Measurements from ENCODE around the gene CDKN2AIP. TPM values are rescaled to one million over a fixed set of nuclear protein-coding genes. Genes with fewer than 3 reads are reported as not detected.
"Not testable (repeated sequence)": the region's sequence is repeated elsewhere in the genome, so short reads cannot be mapped to it uniquely, and the experiment has no call there.

The CDKN2AIP gene
- total and polyA plus RNA-seq, 9 donors: 14.2 to 28.8 (median 19.2) TPM

- no peaks in the 10 kb centered on the region for H3K36me3 ChIP-seq
- TF ChIP-seq POLR2A (IDR thresholded peaks at IDR 0.05) (no peak), EP300 (IDR thresholded peaks at IDR 0.05) (no peak), CTCF (IDR thresholded peaks at IDR 0.05) (no peak)
- no peak for DNase-seq
- no peak overlapping the region for H3K4me3 ChIP-seq
- H3K4me1 ChIP-seq (ENCODE audit: insufficient read depth): no peaks in the 10 kb centered on the region
- WGBS, 3 donors: 78 to 90% (median 78%) methylated on average over 5 of the region's 5 CpGs
- H3K27ac ChIP-seq: no peak overlapping the region
- H3K9me3 ChIP-seq: no peaks in the 10 kb centered on the region
- intact Hi-C loops (cut with DNase I): no loop called here
- H3K27me3 ChIP-seq: no peaks in the 10 kb centered on the region
Measured at GRCh38 chr4:183458005-183458404, 13.6 kb downstream of the CDKN2AIP start.

- H3K4me1 ChIP-seq (ENCODE audit: insufficient read depth); H3K4me3 ChIP-seq; intact Hi-C loops (cut with DNase I); H3K36me3 ChIP-seq; DNase-seq; H3K9me3 ChIP-seq; H3K27ac ChIP-seq; H3K27me3 ChIP-seq: not testable (repeated sequence)
- 73 to 83% (median 80%) methylated on average over 11 of the region's 11 CpGs for WGBS, 3 donors
Measured at GRCh38 chr4:183463903-183464619, 19.6 kb downstream of the CDKN2AIP start.

GRCh38 chr4:183465879-183466278 lies 21.4 kb downstream of the CDKN2AIP start:
- H3K27ac ChIP-seq; H3K4me3 ChIP-seq; intact Hi-C loops (cut with DNase I); H3K9me3 ChIP-seq; H3K36me3 ChIP-seq; H3K4me1 ChIP-seq (ENCODE audit: insufficient read depth); H3K27me3 ChIP-seq; DNase-seq: not testable (repeated sequence)
- WGBS, 3 donors: 33 to 65% (median 46%) methylated on average over 5 of the region's 5 CpGs

GRCh38 chr4:183467246-183467645 lies 22.8 kb downstream of the CDKN2AIP start:
- TF ChIP-seq EP300 (IDR thresholded peaks at IDR 0.05): no peak
- no peaks in the 10 kb centered on the region for H3K4me1 ChIP-seq (ENCODE audit: insufficient read depth)
- intact Hi-C loops (cut with DNase I): no loop called here
- no peak overlapping the region for H3K4me3 ChIP-seq
- H3K27me3 ChIP-seq: no peaks in the 10 kb centered on the region
- H3K36me3 ChIP-seq: no peaks in the 10 kb centered on the region
- no peak for DNase-seq
- H3K27ac ChIP-seq: no peak overlapping the region
- WGBS, 3 donors: 93 to 99% (median 96%) methylated on average over 3 of the region's 3 CpGs
- no peaks in the 10 kb centered on the region for H3K9me3 ChIP-seq

GRCh38 chr4:183468210-183469095 lies 24.0 kb downstream of the CDKN2AIP start:
- WGBS, 3 donors: 69 to 77% (median 74%) methylated on average over 7 of the region's 7 CpGs
- Histone ChIP-seq H3K4me1 (ENCODE audit: insufficient read depth) (no peaks in the 10 kb centered on the region), H3K36me3 (no peaks in the 10 kb centered on the region), H3K27me3 (no peaks in the 10 kb centered on the region), H3K4me3 (no peak overlapping the region), H3K27ac (no peak overlapping the region), H3K9me3 (no peaks in the 10 kb centered on the region)
- intact Hi-C loops (cut with DNase I): no loop called here
- no peak for DNase-seq
- TF ChIP-seq CTCF (IDR thresholded peaks at IDR 0.05) (no peak), POLR2A (IDR thresholded peaks at IDR 0.05) (no peak), EP300 (IDR thresholded peaks at IDR 0.05) (no peak)

GRCh38 chr4:183469285-183469684 lies 24.8 kb downstream of the CDKN2AIP start:
- intact Hi-C loops (cut with DNase I): no loop called here

More at GRCh38 chr4:183469285-183469684, 24.8 kb downstream of the CDKN2AIP start:
- TF ChIP-seq POLR2A (IDR thresholded peaks at IDR 0.05) (no peak), EP300 (IDR thresholded peaks at IDR 0.05) (no peak), CTCF (IDR thresholded peaks at IDR 0.05) (no peak)
- Histone ChIP-seq H3K9me3 (no peaks in the 10 kb centered on the region), H3K36me3 (no peaks in the 10 kb centered on the region), H3K4me1 (ENCODE audit: insufficient read depth) (no peaks in the 10 kb centered on the region), H3K27ac (no peak overlapping the region), H3K4me3 (no peak overlapping the region), H3K27me3 (no peaks in the 10 kb centered on the region)
- DNase-seq: no peak
- WGBS, 3 donors: 88 to 95% (median 91%) methylated on average over 1 of the region's 1 CpG
